A673 (cell line): ENCODE measurements around the gene KCNK3. TPM values are rescaled to one million over a fixed set of nuclear protein-coding genes. Genes with fewer than 3 reads are reported as not detected.

Experiments used
- BruUV-seq: library from RNA; stranded (reverse); fragments of 400-500 nt; replicated peaks from 2 replicates; lab custom pipeline; 2021; lab: Mats Ljungman, UMichigan
- CTCF ChIA-PET: fragments of 300-600 bp; sonication (Branson Sonifier 250); formaldehyde crosslinking; loops from one replicate; lab custom pipeline; 2022; ENCODE audit warnings: antibody characterized with exemption; lab: Charles Lee
- POLR2A ChIA-PET: fragments of 300-600 bp; sonication (Branson Sonifier 250); formaldehyde crosslinking; loops from one replicate; lab custom pipeline; 2022; ENCODE audit warnings: antibody characterized with exemption; ENCODE audit not compliant: low non-redundant PET; lab: Charles Lee
- DNase-seq: peaks from one replicate; pipeline ENCODE4 v3.0.0-alpha.2; 2015; ENCODE audit warnings: low spot score
- H3K27ac ChIP-seq: fragments of 200-600 bp; sonication (generic); 2 replicates; pipeline ENCODE4 v1.5.1; 2016; ENCODE audit warnings: mixed run types, low read depth, mild to moderate bottlenecking, mixed read lengths, antibody characterized with exemption, low read length; ENCODE audit not compliant: poor library complexity, severe bottlenecking
- H3K27me3 ChIP-seq: fragments of 200-600 bp; sonication (generic); replicated peaks from 2 replicates; pipeline ENCODE4 v1.6.1; 2017; ENCODE audit warnings: mixed run types, low read depth, mild to moderate bottlenecking, mixed read lengths, antibody characterized with exemption, low read length; ENCODE audit not compliant: insufficient read depth, poor library complexity
- H3K36me3 ChIP-seq: fragments of 200-600 bp; sonication (generic); 2 replicates; pipeline ENCODE4 v1.6.1; 2016; ENCODE audit warnings: mixed run types, mild to moderate bottlenecking, mixed read lengths, antibody characterized with exemption, low read length; ENCODE audit not compliant: insufficient read depth, poor library complexity, severe bottlenecking
- H3K4me1 ChIP-seq: fragments of 200-600 bp; sonication (generic); 2 replicates; pipeline ENCODE4 v1.6.1; 2017; ENCODE audit warnings: mixed run types, mild to moderate bottlenecking, mixed read lengths, antibody characterized with exemption, low read length; ENCODE audit not compliant: insufficient read depth, poor library complexity, severe bottlenecking
- H3K4me3 ChIP-seq: fragments of 200-600 bp; sonication (generic); 2 replicates; pipeline ENCODE4 v1.5.1; 2016; ENCODE audit warnings: low read depth, mixed run types, mild to moderate bottlenecking, mixed read lengths, low read length; ENCODE audit not compliant: poor library complexity, severe bottlenecking
- H3K9me3 ChIP-seq: fragments of 200-600 bp; sonication (generic); 2 replicates; pipeline ENCODE4 v1.6.1; 2016; ENCODE audit warnings: mixed run types, low read depth, mild to moderate bottlenecking, mixed read lengths, antibody characterized with exemption, low read length; ENCODE audit not compliant: poor library complexity, severe bottlenecking
- EZH2 ChIP-seq: fragments of 200-600 bp; sonication (generic); IDR thresholded peaks from 2 replicates; pipeline ENCODE4 v1.6.1; 2017; ENCODE audit warnings: borderline replicate concordance, low read depth, mild to moderate bottlenecking, mixed read lengths, antibody characterized with exemption, low read length; ENCODE audit not compliant: poor library complexity, severe bottlenecking
- intact Hi-C: fragments of 100-400 bp; cut with micrococcal nuclease; formaldehyde crosslinking; loops from one replicate; pipeline ENCODE4 v1.10.0; 2022; ENCODE audit not compliant: unreplicated experiment
- total RNA-seq: library from RNA; stranded (reverse); gene quantifications from 2 replicates; pipeline ENCODE4 v1.2.3, GENCODE V29; 2021
- TF ChIP-seq, protein P1 (sequence below): fragments of 300-800, 200-600 bp; sonication (generic); conservative IDR thresholded peaks from 2 replicates; pipeline ENCODE4 v1.5.1; 2017; ENCODE audit warnings: low read depth, mild to moderate bottlenecking, antibody characterized with exemption, low read length, moderate library complexity, mixed read lengths

KCNK3 gene
- total RNA-seq, 1 experiment from 2014 or later: 0.13 TPM

GRCh38 chr2:26716340-26716739 lies 23.8 kb downstream of the KCNK3 start:
- no peak for DNase-seq
- TF ChIP-seq, protein P1, sequence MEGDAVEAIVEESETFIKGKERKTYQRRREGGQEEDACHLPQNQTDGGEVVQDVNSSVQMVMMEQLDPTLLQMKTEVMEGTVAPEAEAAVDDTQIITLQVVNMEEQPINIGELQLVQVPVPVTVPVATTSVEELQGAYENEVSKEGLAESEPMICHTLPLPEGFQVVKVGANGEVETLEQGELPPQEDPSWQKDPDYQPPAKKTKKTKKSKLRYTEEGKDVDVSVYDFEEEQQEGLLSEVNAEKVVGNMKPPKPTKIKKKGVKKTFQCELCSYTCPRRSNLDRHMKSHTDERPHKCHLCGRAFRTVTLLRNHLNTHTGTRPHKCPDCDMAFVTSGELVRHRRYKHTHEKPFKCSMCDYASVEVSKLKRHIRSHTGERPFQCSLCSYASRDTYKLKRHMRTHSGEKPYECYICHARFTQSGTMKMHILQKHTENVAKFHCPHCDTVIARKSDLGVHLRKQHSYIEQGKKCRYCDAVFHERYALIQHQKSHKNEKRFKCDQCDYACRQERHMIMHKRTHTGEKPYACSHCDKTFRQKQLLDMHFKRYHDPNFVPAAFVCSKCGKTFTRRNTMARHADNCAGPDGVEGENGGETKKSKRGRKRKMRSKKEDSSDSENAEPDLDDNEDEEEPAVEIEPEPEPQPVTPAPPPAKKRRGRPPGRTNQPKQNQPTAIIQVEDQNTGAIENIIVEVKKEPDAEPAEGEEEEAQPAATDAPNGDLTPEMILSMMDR: no peak
- TF ChIP-seq EZH2: no peak
- H3K4me1 ChIP-seq: no peaks in the 10 kb centered on the region
- no peaks in the 10 kb centered on the region for H3K27me3 ChIP-seq
- H3K9me3 ChIP-seq: no peaks in the 10 kb centered on the region
- H3K36me3 ChIP-seq: no peaks in the 10 kb centered on the region
- intact Hi-C loops: no loop called here
- BruUV-seq: no TSS peak
- H3K27ac ChIP-seq: no peak overlapping the region
- no peak overlapping the region for H3K4me3 ChIP-seq
- POLR2A ChIA-PET: no interaction called here
- CTCF ChIA-PET: no interaction called here

DNA sequence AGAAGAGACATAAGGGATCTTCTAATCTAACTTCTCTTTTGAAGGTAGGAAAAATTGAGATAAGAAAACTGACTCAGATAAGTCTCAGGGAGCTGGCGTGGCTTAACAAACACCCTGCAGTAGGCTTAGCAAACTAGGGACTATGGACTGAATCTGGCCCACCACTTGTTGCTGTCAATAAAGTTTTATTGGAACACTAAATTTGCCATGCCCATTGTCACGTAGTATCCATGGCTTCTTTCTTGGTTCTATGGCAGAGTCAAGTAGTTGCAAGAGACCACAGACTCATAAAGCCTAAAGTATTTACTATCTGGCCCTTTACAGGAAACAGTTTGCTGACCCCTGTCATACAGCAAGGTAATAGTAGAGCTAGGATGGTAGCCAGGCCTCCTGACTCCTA lies 24.2 kb downstream of the KCNK3 start:
- BruUV-seq: no TSS peak
- TF ChIP-seq, protein P1: no peak
- TF ChIP-seq EZH2: no peak
- Histone ChIP-seq H3K27me3 (no peaks in the 10 kb centered on the region), H3K9me3 (no peaks in the 10 kb centered on the region), H3K4me3 (no peak overlapping the region), H3K27ac (no peak overlapping the region), H3K4me1 (no peaks in the 10 kb centered on the region), H3K36me3 (no peaks in the 10 kb centered on the region)
- intact Hi-C loops: no loop called here
- CTCF ChIA-PET: interaction anchor here (0.6 kb wide), 1 partner anchor 258 kb away, joined by 3 read pairs; no protein-coding TSS in a partner anchor
- POLR2A ChIA-PET: no interaction called here
- no peak for DNase-seq

- TF ChIP-seq EZH2: no peak
- TF ChIP-seq, protein P1: no peak
- Histone ChIP-seq H3K36me3 (no peaks in the 10 kb centered on the region), H3K4me3 (no peak overlapping the region), H3K9me3 (no peaks in the 10 kb centered on the region), H3K4me1 (no peaks in the 10 kb centered on the region), H3K27ac (no peak overlapping the region), H3K27me3 (no peaks in the 10 kb centered on the region)
- ChIA-PET POLR2A (no interaction called here), CTCF (interaction anchor here (0.6 kb wide), 1 partner anchor 259 kb away, joined by 3 read pairs; no protein-coding TSS in a partner anchor)
- no TSS peak for BruUV-seq
- intact Hi-C loops: no loop called here
- no peak for DNase-seq
Observed at GRCh38 chr2:26717362-26717761, 24.8 kb downstream of the KCNK3 start.
